GM19351 (cell line): ENCODE measurements around the gene EP400.
"Not testable (repeated sequence)": the region's sequence is repeated elsewhere in the genome, so short reads cannot be mapped to it uniquely, and the experiment has no call there.

Source experiments
- ATAC-seq: cut with Tn5 transposase; IDR thresholded peaks from one replicate; pipeline ENCODE4 v1.9.1; 2021; ENCODE audit warnings: mild to moderate bottlenecking, moderate library complexity; ENCODE audit not compliant: unreplicated experiment

EP400 gene

GRCh38 chr12:131984334-131984733 is 34.6 kb downstream of the EP400 start:
- ATAC-seq = no peak

GRCh38 chr12:131985510-131985875 is 35.8 kb downstream of the EP400 start:
- not testable (repeated sequence) for ATAC-seq

- ATAC-seq = no peak
These were observed 36.6 kb downstream of the EP400 start for GRCh38 chr12:131986361-131986760.

- no peak for ATAC-seq
These were observed 37.2 kb downstream of the EP400 start for GRCh38 chr12:131986910-131987309.

GRCh38 chr12:131987552-131987951 is 37.8 kb downstream of the EP400 start:
- no peak for ATAC-seq

GRCh38 chr12:131988054-131988796 is 38.5 kb downstream of the EP400 start:
- ATAC-seq = no peak

GRCh38 chr12:131989021-131989420 is 39.3 kb downstream of the EP400 start:
- ATAC-seq = no peak

- no peak for ATAC-seq
These were observed 40.6 kb downstream of the EP400 start for GRCh38 chr12:131990066-131990979.

GRCh38 chr12:131990980-131991305 is 41.2 kb downstream of the EP400 start:
- ATAC-seq = no peak

GRCh38 chr12:131991816-131992430 is 42.2 kb downstream of the EP400 start:
- ATAC-seq = no peak

- peak; percentile 58 for ATAC-seq
These were observed 44.8 kb downstream of the EP400 start for GRCh38 chr12:131994589-131994988.

GRCh38 chr12:132000286-132000872 is 50.6 kb downstream of the EP400 start:
- no peak for ATAC-seq

GRCh38 chr12:132003846-132004245 is 54.1 kb downstream of the EP400 start:
- ATAC-seq = no peak

GRCh38 chr12:132004946-132005345 is 55.2 kb downstream of the EP400 start:
- ATAC-seq = no peak

- ATAC-seq = no peak
These were observed 56.4 kb downstream of the EP400 start for GRCh38 chr12:132006056-132006680.

- ATAC-seq = no peak
These were observed 57.3 kb downstream of the EP400 start for GRCh38 chr12:132007041-132007440.

GRCh38 chr12:132009336-132009859 is 59.7 kb downstream of the EP400 start:
- ATAC-seq = no peak

GRCh38 chr12:132012919-132013568 is 63.3 kb downstream of the EP400 start:
- ATAC-seq = no peak

- no peak for ATAC-seq
These were observed 64.6 kb downstream of the EP400 start for GRCh38 chr12:132014092-132014914.
